GM21528 (cell line): ENCODE data around the gene CARD19.

Experiments
- ATAC-seq: cut with Tn5 transposase; IDR thresholded peaks from one replicate; pipeline ENCODE4 v1.9.1; 2021; ENCODE audit warnings: mild to moderate bottlenecking, moderate library complexity; ENCODE audit not compliant: unreplicated experiment, low FRiP score

Gene CARD19, protein sequence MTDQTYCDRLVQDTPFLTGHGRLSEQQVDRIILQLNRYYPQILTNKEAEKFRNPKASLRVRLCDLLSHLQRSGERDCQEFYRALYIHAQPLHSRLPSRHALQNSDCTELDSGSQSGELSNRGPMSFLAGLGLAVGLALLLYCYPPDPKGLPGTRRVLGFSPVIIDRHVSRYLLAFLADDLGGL

DNA sequence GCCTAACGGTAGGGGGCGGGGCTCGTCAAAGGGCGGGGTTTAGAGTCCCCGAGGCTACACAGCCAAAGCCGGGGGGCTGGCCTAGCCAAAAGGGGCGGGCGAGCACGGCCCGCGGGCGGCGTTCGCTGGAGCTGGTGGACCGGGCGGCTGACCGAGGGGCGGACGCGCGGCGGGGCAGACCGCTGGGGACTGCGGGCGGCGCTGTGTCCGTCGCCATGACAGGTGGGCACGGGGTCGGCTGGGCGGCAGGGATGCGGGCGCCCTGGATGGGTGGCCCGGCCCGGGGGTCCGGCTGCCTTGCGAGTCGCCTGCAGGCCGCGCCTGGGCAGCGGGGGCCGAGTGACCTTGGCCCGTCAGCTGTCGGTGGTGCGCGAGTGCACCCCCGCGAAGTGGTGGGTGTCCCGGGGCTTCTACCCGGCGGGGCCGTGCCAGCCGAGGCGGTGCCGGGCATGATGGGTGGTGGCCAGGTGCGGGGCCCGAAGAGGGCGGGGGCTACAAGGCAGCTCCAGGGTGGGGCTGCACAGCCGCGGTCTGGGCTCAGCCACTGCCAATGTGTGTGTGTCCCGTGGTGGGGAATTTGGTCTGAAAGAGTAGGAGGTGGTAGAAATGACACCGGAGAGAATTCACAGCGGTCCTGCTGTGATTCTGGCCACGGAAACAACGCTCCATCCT lies at the start of gene CARD19:
CARD19 (plus strand) TSS at position 87 of the 672 bp plus-strand sequence; CDS start at position 216, 129 bp downstream.
- ATAC-seq, result peak; percentile 30

DNA sequence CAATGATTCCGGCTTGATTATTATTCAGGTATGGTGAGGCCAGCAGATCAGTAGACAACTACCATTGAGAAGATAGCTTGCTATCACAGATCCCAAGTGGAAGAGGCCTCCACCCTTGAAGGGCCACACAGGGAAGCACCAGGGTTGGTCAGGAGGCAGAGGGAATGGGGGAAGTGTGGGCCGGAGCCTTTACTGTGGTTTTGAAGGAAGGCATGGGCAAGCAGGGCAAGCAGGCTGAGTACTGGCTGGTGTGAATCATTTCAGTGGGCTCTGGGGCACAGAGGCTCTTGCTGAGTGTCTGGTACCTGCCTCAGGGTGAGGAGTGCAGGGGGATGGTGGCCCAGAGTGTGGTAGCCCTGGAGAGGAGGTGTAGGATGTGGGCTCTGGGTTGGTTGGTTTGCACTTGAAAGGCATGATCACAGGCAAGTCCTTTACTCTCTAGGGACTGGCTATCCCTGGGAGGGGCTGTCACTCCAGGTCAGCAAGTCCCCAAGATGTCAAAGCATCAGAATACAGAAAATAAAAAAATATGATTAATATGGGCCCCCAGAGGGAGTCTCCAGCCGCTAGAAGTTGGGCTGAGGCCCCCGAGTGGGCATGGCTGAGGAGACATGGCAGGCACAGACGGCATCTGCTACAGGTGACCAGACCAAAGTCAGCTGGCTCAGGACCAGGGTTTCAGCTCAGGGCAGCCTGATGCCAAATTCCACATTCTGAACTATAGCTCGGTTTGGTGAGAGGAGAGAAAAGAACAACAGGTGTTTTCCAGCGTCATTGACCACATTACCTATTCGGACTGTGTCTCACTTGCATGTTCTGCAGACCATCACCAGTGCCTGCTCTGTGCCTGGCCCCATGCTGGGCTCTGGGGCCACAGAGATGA lies 47.2 kb upstream of the CARD19 start:
- ATAC-seq, result no peak

DNA sequence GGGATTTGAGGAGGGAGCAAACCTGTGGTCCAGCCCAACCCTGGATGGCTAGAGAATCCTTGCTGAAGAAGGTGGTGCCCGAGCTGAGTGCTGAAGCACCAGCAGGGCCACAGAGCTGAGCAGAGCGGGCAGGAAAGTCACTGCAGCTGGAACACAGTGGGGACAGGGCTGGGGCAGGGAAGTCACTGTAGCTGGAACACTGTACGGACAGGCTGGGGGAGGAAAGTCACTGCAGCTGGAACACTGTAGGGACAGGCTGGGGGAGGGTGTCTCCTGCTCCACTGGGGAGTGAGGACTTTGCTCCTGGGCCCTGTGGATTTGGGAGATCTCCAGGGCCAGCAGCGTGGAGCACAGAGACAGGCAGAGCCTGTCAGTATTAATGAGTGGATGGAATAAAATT lies 46.5 kb upstream of the CARD19 start:
- ATAC-seq, result no peak

DNA sequence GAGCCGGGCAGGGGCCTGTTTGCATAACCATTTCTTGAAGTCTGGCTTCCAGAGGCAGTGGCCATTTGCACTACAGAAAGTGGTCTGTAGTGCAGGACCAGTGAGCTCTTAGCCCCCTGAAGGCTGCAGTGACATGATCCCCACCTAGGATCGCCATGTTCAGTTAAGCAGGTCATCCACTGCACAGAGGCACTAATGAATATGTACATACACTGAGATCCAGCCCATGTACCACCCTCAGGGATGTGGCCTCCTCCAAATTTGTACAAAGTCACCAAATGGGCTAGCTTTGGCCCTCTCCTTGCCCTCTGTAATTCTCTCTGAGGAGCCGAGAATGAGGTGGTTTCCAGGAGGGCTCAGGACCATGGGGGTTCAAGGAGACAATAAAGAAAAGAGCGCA lies 45.8 kb upstream of the CARD19 start:
- no peak for ATAC-seq

DNA sequence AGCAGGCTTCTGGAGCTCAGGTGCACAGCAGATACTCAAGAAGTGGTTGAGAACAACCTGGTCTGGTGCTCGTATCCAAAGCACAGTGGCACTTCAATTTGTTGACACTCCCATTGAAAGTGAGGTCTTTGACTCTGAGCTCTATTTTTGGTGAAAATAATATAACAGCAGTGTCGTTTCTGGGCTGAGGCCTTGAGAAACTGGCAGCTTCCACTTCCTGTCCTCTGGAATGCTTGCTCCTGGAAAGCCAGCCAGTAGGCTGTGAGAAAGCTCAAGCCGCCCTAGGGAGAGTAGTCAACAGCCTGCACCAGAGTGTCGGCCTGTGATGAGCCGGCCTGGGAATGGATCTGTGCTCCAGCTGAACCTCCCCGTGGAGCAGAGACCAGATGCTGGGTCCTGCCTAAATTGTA lies 44.3 kb upstream of the CARD19 start:
- ATAC-seq, result no peak

DNA sequence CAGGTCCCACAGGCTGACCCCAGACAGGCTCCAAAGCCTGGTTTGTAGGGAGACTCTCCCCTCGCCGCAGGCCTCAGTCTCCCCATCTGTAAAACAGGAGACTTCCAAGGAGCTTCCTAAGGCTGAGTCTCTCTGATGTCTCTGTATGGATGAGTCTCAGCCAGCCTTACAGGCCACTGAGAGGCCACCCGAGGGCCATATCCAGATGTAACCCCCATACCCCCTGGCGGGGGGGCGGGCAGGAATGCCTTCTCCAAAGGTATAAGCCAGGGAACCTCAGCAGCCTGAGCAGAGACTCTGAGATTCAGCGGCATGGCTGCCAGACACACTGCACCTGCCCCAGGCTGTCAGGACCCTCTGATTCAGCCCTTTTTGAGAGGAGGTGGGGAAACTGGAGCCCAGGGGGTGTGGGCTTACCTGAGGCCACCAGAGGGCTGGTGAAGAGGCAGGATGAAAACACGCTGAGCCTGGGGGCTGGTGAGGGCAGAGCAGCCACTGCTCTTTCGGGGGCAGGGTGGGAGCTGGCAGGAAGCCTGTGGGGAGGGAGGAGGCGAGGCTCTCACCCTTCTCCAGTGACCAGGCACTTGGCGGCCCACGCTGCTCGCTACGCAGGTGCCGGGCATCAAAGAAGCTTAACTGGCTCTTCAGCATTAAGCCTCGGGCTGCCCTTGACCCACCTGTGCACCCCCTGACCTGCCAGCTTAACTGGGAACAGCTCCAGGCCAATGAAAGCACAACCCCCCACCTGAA lies 43.1 kb upstream of the CARD19 start:
- no peak for ATAC-seq

DNA sequence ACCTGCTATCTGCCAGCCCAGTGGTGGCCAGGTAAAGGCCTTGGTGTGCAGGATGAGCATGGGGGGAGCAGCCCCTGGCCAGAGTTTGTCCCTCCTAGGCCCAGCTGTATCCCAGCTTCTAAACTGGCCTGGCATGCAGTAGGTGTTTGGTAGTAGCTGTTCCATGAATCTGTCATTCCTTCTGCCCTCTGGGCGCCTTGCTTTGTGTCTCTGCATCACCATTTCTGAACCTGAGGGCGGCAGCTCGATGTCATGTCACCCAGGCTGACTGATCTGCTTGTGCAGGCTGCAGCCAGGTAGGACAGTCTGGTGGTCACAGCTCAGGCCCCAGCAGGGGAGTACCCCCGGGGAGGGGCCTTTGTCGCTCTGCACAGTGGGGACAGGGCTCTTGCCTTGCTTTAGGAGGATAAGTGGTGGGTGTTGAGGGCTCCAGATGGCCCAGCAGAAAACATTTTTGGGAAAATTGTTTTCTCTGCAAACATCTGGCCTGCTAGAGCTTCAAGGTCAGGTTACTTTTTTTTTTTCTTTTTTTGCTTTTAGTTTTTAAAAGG lies 42.2 kb upstream of the CARD19 start:
- ATAC-seq, result no peak

DNA sequence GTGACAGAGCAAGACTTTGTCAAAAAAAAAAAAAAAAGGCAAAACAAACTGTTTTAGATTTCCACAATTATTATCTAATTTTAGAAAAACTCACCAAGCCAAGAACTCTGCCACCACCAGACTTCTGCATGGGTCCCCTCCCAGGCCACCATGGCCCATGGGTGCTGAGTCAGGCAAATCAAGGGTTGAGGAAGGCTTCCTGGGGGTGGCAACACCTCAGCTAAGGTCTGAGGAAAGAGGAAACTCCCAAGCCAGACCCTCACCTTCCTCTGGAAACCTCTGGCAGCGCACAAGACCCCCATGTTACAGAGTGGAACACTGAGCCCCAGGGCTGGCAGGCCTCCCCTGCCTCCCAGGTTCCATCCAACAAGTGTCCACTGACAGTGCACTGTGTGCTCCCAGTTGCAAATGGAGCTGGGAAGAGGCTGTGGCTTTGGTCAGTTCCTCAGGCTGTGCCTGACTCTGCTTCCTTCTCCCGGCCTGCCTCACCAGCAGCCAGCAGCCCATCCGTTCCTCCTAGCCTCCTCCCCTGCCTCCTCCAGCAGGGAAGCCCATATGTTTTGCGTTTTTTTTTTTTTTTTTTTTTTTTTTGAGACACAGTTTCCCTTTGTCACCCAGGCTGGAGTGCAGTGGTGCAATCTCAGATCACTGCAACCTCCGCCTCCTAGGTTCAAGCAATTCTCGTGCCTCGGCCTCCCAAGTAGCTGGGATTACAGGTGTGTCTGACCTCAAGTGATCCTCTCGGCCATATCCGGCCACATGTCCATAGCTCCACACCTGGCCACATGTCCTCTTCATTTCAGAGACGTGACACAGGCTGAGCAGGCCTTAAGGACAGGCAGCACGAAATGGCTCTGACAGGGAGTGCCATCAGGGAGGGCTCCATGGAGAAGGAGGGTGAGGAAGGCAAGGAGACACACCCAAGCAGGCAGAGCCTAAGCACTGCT lies 41.0 kb upstream of the CARD19 start:
- no peak for ATAC-seq

DNA sequence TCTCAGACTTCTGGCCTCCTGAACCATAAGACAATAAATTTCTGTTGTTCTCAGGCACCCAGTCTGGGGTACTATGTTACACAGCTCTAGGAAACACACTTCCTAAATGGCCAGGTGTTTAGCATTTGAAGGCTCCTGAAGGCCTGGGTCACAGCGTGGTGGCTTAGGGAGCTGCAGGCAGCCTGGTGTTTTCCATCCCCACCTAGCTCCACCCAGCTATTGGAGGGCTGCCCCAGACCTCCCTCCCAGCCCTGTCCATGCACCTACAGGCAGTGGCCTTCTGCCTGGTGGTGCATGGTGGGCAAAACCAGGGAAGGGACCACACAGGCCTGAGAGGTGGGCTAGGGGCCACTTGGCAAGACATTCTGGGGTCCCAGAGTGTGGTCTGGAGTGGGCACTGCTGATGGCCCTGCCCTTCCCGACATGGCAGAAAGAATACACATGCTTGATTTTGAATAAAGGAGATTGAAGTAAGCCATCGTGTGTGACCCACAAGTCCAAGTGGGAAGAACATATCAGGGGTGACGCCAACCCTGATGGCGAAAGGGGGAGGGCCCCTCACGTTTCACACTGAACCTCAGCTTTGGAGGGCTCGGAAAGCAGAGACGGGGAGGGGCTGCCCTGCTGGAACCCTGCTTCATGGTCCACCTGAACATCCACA lies 38.8 kb upstream of the CARD19 start:
- ATAC-seq, result no peak

DNA sequence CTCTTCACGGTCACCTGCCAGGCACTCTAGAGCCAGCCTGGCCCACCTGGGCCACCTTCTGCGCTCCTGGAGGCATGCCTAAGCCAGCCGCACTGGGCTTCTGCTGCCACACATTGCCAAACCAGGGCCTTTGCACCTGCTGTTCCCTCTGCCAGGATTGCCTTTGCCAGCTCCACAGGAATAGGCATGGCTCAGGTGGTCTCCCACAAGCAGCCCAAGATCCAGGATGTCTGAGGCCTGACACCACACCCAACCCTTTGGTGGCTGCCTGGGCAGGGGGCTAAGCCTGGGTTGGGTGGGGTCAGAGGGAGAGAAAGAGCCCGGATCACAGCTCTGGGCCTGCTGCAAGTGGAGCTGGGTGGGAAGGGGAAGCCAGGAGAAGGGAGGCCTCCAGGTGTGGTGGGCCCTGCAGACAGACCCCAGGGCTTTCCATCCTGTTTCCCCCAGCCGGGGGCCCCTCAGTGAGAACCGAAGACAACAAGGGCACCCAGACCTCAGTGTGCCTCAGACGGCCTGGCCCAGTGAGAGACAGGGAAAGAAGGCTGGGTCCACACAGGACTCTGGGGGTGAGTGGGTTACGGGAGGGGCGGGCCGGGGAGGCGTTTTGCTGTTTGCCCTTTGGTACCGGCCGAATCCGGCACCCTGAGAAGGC lies 38.2 kb upstream of the CARD19 start:
- ATAC-seq, result peak; percentile 12

DNA sequence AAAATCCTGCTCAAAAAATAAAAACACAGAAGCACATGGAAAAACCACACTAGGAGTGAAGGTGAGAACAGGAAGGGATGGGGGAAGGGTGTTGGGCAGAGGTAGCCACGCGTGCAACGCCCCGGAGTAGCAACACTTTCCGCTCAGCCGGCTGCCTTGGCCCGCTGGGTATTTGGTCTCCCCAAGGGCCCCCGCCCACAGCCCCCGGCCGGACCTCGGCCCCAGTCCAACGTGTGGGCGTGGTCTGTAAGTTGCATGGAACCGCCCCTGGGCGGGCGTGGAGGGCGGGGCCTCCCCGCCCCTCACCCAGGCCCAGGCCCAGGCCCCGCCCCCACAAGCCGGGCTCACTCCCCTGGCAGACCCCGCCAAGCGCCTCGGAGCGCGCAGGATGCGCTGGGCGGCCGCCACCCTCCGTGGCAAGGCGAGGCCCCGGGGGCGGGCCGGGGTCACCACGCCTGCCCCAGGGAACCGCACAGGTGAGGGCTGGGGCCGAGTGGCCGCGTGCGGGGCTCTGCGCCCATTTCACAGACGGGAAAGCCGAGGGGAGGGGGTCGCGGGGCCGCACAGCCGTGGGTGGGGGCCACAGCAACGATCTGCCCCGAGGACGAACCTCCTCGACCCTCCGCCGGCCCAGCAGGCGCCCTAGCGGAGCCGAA lies 37.5 kb upstream of the CARD19 start, which contains the start of gene SUSD3:
SUSD3 (plus strand) TSS at position 347 of the 656 bp plus-strand sequence; CDS start at position 389, 42 bp downstream.
- ATAC-seq, result peak; percentile 47

DNA sequence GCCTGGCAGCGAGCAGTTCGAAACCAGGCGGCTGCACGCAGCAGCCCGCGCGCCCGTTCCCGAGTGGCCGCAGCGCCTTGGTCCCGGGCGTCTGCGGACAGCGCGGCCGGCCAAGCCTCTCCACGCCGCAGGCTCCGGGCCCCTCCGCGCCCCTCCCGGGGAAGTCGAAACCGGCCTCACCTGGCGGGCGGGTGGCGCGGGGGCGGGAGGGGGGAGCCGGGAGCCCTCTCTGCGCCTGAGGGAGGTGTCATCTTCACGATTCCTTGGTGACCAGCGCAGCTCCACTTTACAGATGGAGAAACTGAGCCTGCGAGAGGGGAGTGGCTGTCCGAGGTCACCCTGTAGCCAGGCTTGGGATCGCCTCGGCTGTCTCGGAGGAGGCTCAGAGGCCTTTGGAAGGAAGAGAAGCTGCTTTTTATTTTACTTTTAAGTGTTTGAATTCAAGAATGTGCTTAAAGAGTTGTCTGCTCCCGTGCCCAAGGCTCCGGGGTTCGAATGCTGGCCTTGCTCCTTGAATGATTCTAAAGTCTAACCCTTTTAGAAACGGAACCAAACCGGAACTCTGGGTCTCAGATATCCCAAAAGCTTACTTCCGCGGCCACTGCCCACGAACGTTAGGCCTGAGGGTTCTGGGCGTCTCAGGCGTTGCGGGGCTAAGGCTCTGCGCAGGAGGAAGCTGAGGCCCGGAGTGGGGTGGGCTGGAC lies 36.9 kb upstream of the CARD19 start:
- peak; percentile 11 for ATAC-seq

DNA sequence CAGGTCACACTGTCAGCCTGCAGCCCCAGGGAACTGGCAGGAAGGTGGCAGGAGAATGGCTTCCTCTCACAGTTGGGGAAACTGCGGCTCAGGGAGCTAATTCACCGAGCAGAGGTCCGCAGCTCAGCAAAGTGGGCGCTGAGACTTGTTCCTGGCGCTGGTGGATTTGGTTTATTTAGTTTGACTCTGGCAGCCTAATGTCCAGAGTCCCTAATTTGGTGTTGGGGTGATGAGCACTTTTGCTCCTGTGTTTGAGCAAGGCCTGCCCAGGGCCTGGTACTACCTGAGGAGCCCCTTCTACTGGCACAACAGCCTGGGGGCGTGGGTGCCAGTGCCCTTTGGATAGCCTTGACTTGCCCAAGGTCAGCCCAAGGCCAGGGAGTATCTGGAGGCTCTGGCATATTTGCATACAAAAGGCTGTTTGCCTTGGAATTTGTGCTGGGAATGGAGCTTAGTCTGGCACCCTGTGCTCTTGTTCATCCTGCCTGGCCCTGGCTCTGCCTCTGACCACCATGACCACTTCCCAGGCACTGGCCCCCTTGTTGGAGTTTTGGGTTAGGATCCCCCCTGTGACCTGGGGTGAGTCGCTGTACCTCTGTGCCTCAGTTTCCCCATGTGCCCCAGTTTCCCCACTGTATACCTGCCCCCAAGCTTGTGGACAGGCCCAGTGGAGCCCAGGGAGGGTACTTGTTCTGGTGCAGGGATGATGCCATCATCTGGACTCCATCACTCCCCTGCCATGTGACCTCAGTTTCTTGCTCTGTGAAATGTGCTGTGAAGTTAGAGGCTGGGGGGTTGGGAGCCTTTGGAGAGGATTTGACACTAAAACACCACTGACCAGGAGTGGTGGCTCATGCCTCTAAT lies 36.1 kb upstream of the CARD19 start:
- ATAC-seq, result no peak

DNA sequence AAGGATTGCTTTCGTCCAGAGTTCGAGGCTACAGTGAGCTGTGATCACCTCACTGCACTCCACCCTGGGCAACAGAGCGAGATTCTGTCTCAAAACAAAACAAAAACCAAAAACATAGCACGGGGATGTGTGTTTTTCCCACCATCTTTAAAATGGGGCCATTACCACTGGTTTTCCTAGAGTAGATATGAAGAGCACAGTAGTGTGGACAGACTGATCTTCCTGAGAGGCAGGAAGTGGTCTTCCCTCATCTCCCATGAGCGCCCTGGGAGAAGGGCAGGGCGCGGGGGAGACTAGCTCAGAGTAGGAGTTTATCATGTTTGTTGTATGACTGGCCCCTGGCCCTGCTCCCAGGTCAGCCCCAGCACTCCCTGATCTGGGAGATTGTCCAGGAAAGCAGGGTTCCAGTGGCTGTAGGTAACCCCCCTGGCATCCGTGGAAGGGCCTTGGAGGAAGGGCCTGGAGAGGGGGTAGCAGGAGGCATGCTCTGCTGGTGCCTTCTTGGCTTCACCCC lies 35.2 kb upstream of the CARD19 start:
- no peak for ATAC-seq

DNA sequence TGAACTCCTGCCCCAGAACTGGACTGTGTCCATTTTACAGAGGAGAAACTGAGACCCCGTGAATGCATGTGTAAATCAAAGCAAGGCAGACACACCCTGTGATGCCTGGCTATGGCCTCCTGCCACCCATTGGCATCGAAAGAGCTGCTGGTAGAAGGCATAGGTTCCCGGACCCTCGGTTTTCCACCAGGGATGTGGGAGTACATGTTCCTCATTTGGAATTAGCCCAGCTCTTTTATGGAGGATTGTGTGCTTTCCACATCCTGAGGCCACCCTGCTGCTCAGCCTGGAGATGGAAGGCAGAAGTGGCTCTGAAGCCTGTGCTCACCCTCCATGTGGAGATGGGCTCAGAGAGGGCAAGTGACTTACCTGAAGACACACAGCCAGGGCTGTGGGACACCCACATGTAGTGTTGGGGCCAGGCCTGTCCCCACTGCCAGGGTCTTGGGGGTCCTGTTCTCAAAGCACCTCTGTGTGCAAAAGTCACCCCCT lies 34.7 kb upstream of the CARD19 start:
- ATAC-seq, result no peak
